ENCODE measurements around the gene TFB2M. TPM values are rescaled to one million over a fixed set of nuclear protein-coding genes. Genes with fewer than 3 reads are reported as not detected.
"Not testable (repeated sequence)": the region's sequence is repeated elsewhere in the genome, so short reads cannot be mapped to it uniquely, and the experiment has no call there.

The TFB2M gene
- total RNA-seq, 4 donors from 2014 or later, result 6.2 to 17.7 (median 12.4) TPM

- Histone ChIP-seq H3K4me1 (peaks cover 0 to 52% (median 16%) of the 10 kb centered on the region in 3 donors), H3K4me3 (no peak overlapping the region), H3K27ac (no peak overlapping the region), H3K9me3 (no peaks in the 10 kb centered on the region), H3K27me3 (no peaks in the 10 kb centered on the region), H3K36me3 (peaks cover 0 to 25% (median 0%) of the 10 kb centered on the region in 3 donors)
- TF ChIP-seq CTCF (IDR thresholded peaks at IDR 0.05) (no peak), POLR2A (IDR thresholded peaks at IDR 0.05) (no peak)
- intact Hi-C loops (cut with DNase I), result no loop called here
- DNase-seq, result no peak
Observed at GRCh38 chr1:246591047-246591446, 25.0 kb upstream of the TFB2M start.

- H3K27me3 ChIP-seq; DNase-seq; H3K9me3 ChIP-seq; H3K27ac ChIP-seq; H3K4me3 ChIP-seq; intact Hi-C loops (cut with DNase I): not testable (repeated sequence)
- WGBS, 2 donors, result 95 to 100% methylated on average over 2 to 10 of the region's 10 CpGs
- peaks cover 0 to 51% (median 15%) of the 10 kb centered on the region in 3 donors for H3K4me1 ChIP-seq
- peaks cover 0 to 25% (median 0%) of the 10 kb centered on the region in 3 donors for H3K36me3 ChIP-seq
Observed at GRCh38 chr1:246589919-246590318, 23.9 kb upstream of the TFB2M start.

GRCh38 chr1:246588159-246588721 lies 22.2 kb upstream of the TFB2M start:
- Histone ChIP-seq H3K36me3 (peaks cover 0 to 12% (median 0%) of the 10 kb centered on the region in 3 donors), H3K27ac (peak overlapping the region in 3 of 4 donors; percentile 44 to 81 (median 75)), H3K27me3 (no peaks in the 10 kb centered on the region), H3K4me1 (peaks cover 3 to 57% (median 23%) of the 10 kb centered on the region in 3 donors), H3K9me3 (no peaks in the 10 kb centered on the region), H3K4me3 (no peak overlapping the region)
- WGBS, 2 donors, result 44 to 56% methylated on average over 2 of the region's 2 CpGs
- no peak for TF ChIP-seq CTCF (IDR thresholded peaks at IDR 0.05)
- TF ChIP-seq POLR2A (IDR thresholded peaks at IDR 0.05), result no peak
- intact Hi-C loops (cut with DNase I), result no loop called here
- no peak for DNase-seq

GRCh38 chr1:246587606-246588005 lies 21.5 kb upstream of the TFB2M start:
- peak overlapping the region; percentile 44 to 81 (median 74) for H3K27ac ChIP-seq
- H3K27me3 ChIP-seq, result no peaks in the 10 kb centered on the region
- TF ChIP-seq POLR2A (IDR thresholded peaks at IDR 0.05) (no peak), CTCF (IDR thresholded peaks at IDR 0.05) (no peak)
- H3K9me3 ChIP-seq, result no peaks in the 10 kb centered on the region
- intact Hi-C loops (cut with DNase I), result no loop called here
- no peak for DNase-seq
- peaks cover 3 to 61% (median 24%) of the 10 kb centered on the region in 3 donors for H3K4me1 ChIP-seq
- 7 to 14% methylated on average over 3 of the region's 3 CpGs for WGBS, 2 donors
- peak overlapping the region in 1 of 4 donors; percentile 24 for H3K4me3 ChIP-seq
- peaks cover 0 to 12% (median 0%) of the 10 kb centered on the region in 3 donors for H3K36me3 ChIP-seq

GRCh38 chr1:246587032-246587431 lies 21.0 kb upstream of the TFB2M start:
- 81 to 82% methylated on average over 3 of the region's 3 CpGs for WGBS, 2 donors
- no peaks in the 10 kb centered on the region for H3K27me3 ChIP-seq
- intact Hi-C loops (cut with DNase I), result no loop called here
- no peak for TF ChIP-seq POLR2A (IDR thresholded peaks at IDR 0.05)
- no peak for TF ChIP-seq CTCF (IDR thresholded peaks at IDR 0.05)
- peaks cover 0 to 7% (median 0%) of the 10 kb centered on the region in 3 donors for H3K36me3 ChIP-seq
- no peak for DNase-seq
- H3K27ac ChIP-seq, result peak overlapping the region; percentile 44 to 81 (median 74)
- H3K4me1 ChIP-seq, result peaks cover 3 to 67% (median 25%) of the 10 kb centered on the region in 3 donors
- no peaks in the 10 kb centered on the region for H3K9me3 ChIP-seq
- H3K4me3 ChIP-seq, result no peak overlapping the region
